A673 (cell line): ENCODE measurements around the gene SIRT2. TPM values are rescaled to one million over a fixed set of nuclear protein-coding genes. Genes with fewer than 3 reads are reported as not detected.

Source experiments
- BruUV-seq: library from RNA; stranded (reverse); fragments of 400-500 nt; replicated peaks from 2 replicates; lab custom pipeline; 2021; lab: Mats Ljungman, UMichigan
- CTCF ChIA-PET: fragments of 300-600 bp; sonication (Branson Sonifier 250); formaldehyde crosslinking; loops from one replicate; lab custom pipeline; 2022; ENCODE audit warnings: antibody characterized with exemption; lab: Charles Lee
- POLR2A ChIA-PET: fragments of 300-600 bp; sonication (Branson Sonifier 250); formaldehyde crosslinking; loops from one replicate; lab custom pipeline; 2022; ENCODE audit warnings: antibody characterized with exemption; ENCODE audit not compliant: low non-redundant PET; lab: Charles Lee
- DNase-seq: peaks from one replicate; pipeline ENCODE4 v3.0.0-alpha.2; 2015; ENCODE audit warnings: low spot score
- H3K27ac ChIP-seq: fragments of 200-600 bp; sonication (generic); 2 replicates; pipeline ENCODE4 v1.5.1; 2016; ENCODE audit warnings: mixed run types, low read depth, mild to moderate bottlenecking, mixed read lengths, antibody characterized with exemption, low read length; ENCODE audit not compliant: poor library complexity, severe bottlenecking
- H3K27me3 ChIP-seq: fragments of 200-600 bp; sonication (generic); replicated peaks from 2 replicates; pipeline ENCODE4 v1.6.1; 2017; ENCODE audit warnings: mixed run types, low read depth, mild to moderate bottlenecking, mixed read lengths, antibody characterized with exemption, low read length; ENCODE audit not compliant: insufficient read depth, poor library complexity
- H3K36me3 ChIP-seq: fragments of 200-600 bp; sonication (generic); 2 replicates; pipeline ENCODE4 v1.6.1; 2016; ENCODE audit warnings: mixed run types, mild to moderate bottlenecking, mixed read lengths, antibody characterized with exemption, low read length; ENCODE audit not compliant: insufficient read depth, poor library complexity, severe bottlenecking
- H3K4me1 ChIP-seq: fragments of 200-600 bp; sonication (generic); 2 replicates; pipeline ENCODE4 v1.6.1; 2017; ENCODE audit warnings: mixed run types, mild to moderate bottlenecking, mixed read lengths, antibody characterized with exemption, low read length; ENCODE audit not compliant: insufficient read depth, poor library complexity, severe bottlenecking
- H3K4me3 ChIP-seq: fragments of 200-600 bp; sonication (generic); 2 replicates; pipeline ENCODE4 v1.5.1; 2016; ENCODE audit warnings: low read depth, mixed run types, mild to moderate bottlenecking, mixed read lengths, low read length; ENCODE audit not compliant: poor library complexity, severe bottlenecking
- H3K9me3 ChIP-seq: fragments of 200-600 bp; sonication (generic); 2 replicates; pipeline ENCODE4 v1.6.1; 2016; ENCODE audit warnings: mixed run types, low read depth, mild to moderate bottlenecking, mixed read lengths, antibody characterized with exemption, low read length; ENCODE audit not compliant: poor library complexity, severe bottlenecking
- EZH2 ChIP-seq: fragments of 200-600 bp; sonication (generic); IDR thresholded peaks from 2 replicates; pipeline ENCODE4 v1.6.1; 2017; ENCODE audit warnings: borderline replicate concordance, low read depth, mild to moderate bottlenecking, mixed read lengths, antibody characterized with exemption, low read length; ENCODE audit not compliant: poor library complexity, severe bottlenecking
- intact Hi-C: fragments of 100-400 bp; cut with micrococcal nuclease; formaldehyde crosslinking; loops from one replicate; pipeline ENCODE4 v1.10.0; 2022; ENCODE audit not compliant: unreplicated experiment
- total RNA-seq: library from RNA; stranded (reverse); gene quantifications from 2 replicates; pipeline ENCODE4 v1.2.3, GENCODE V29; 2021
- TF ChIP-seq, protein P1 (sequence below): fragments of 300-800, 200-600 bp; sonication (generic); conservative IDR thresholded peaks from 2 replicates; pipeline ENCODE4 v1.5.1; 2017; ENCODE audit warnings: low read depth, mild to moderate bottlenecking, antibody characterized with exemption, low read length, moderate library complexity, mixed read lengths

The SIRT2 gene
- total RNA-seq, 1 experiment from 2014 or later, result 32.2 TPM

GRCh38 chr19:38850976-38851621 lies 48.3 kb downstream of the SIRT2 start:
- Histone ChIP-seq H3K9me3 (no peaks in the 10 kb centered on the region), H3K4me1 (peaks cover 13% of the 10 kb centered on the region), H3K27me3 (no peaks in the 10 kb centered on the region), H3K4me3 (peak overlapping the region; percentile 88), H3K27ac (peak overlapping the region; percentile 95), H3K36me3 (peaks cover 29% of the 10 kb centered on the region)
- intact Hi-C loops, result loop anchor here (2.0 kb wide), 2 partner anchors 48 to 80 kb away; partner anchors contain the start of genes MRPS12, NFKBIB, SARS2 and SIRT2
- ChIA-PET POLR2A (no interaction called here), CTCF (no interaction called here)
- DNase-seq, result peak; percentile 49
- BruUV-seq, result no TSS peak
- no peak for TF ChIP-seq EZH2
- TF ChIP-seq, protein P1, sequence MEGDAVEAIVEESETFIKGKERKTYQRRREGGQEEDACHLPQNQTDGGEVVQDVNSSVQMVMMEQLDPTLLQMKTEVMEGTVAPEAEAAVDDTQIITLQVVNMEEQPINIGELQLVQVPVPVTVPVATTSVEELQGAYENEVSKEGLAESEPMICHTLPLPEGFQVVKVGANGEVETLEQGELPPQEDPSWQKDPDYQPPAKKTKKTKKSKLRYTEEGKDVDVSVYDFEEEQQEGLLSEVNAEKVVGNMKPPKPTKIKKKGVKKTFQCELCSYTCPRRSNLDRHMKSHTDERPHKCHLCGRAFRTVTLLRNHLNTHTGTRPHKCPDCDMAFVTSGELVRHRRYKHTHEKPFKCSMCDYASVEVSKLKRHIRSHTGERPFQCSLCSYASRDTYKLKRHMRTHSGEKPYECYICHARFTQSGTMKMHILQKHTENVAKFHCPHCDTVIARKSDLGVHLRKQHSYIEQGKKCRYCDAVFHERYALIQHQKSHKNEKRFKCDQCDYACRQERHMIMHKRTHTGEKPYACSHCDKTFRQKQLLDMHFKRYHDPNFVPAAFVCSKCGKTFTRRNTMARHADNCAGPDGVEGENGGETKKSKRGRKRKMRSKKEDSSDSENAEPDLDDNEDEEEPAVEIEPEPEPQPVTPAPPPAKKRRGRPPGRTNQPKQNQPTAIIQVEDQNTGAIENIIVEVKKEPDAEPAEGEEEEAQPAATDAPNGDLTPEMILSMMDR, result no peak

- H3K4me3 ChIP-seq, result peak overlapping the region; percentile 88
- no TSS peak for BruUV-seq
- TF ChIP-seq EZH2, result no peak
- TF ChIP-seq, protein P1, result no peak
- H3K4me1 ChIP-seq, result peaks cover 13% of the 10 kb centered on the region
- H3K27ac ChIP-seq, result peak overlapping the region; percentile 100
- peaks cover 34% of the 10 kb centered on the region for H3K36me3 ChIP-seq
- no peaks in the 10 kb centered on the region for H3K9me3 ChIP-seq
- no peaks in the 10 kb centered on the region for H3K27me3 ChIP-seq
- ChIA-PET CTCF (no interaction called here), POLR2A (no interaction called here)
- intact Hi-C loops, result loop anchor here (2.0 kb wide), 2 partner anchors 48 to 80 kb away; partner anchors contain the start of genes MRPS12, NFKBIB, SARS2 and SIRT2
- DNase-seq, result peak; percentile 100
Observed at GRCh38 chr19:38850436-38850975, 48.9 kb downstream of the SIRT2 start.

DNA sequence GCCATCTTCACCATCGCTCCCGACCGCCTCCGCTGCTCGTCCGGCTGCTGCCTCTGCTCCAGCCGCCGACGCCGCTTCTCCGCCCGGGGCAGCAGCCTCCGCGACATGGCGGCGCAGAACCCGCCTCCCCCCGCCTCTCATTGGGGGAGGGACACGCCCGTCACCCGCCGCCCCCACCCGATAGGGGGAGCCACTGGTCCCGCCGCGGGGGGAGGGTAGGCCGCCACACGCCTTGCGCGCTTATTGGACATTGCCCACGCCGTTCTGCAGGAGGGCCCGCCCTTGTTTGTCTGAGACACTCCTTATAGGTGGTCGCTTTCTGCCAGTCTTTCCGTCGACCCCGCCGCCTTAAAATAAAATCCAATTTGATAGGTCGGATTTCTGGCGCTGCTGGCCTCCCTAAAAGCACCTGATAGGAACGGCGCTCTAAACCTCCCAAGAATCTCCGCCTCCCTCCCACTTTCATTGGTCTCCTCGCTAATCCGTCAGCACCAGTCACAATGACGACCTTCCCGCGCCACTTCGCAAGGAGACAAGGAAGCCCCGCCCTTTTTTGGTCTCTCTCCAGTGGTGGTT lies 49.5 kb downstream of the SIRT2 start, which contains the start of gene HNRNPL:
Gene HNRNPL, minus strand, starts transcription at position 127 of the 576 bp plus-strand sequence. Its CDS starts 20 bp downstream, at position 107.
- DNase-seq, result no peak
- Histone ChIP-seq H3K27ac (peak within 1 kb of the TSS; percentile 100), H3K9me3 (no peaks in the 10 kb centered on the region), H3K36me3 (peaks cover 40% of the 10 kb centered on the region), H3K4me1 (peaks cover 13% of the 10 kb centered on the region), H3K4me3 (peak within 1 kb of the TSS; percentile 88), H3K27me3 (no peaks in the 10 kb centered on the region)
- TF ChIP-seq, protein P1, result peak; percentile 42
- no peak for TF ChIP-seq EZH2
- BruUV-seq, result no TSS peak
- intact Hi-C loops, result loop anchor here (2.0 kb wide), 2 partner anchors 49 to 81 kb away; partner anchors contain the start of genes MRPS12, NFKBIB, SARS2 and SIRT2
- POLR2A ChIA-PET, result interaction anchor here (0.6 to 0.7 kb wide), 4 partner anchors 8 to 80 kb away, joined by 3 to 9 read pairs (median 6); no protein-coding TSS in a partner anchor
- CTCF ChIA-PET, result interaction anchor here (1.2 kb wide), 1 partner anchor 20 kb away, joined by 3 read pairs; no protein-coding TSS in a partner anchor
